Kidney glomerular epithelial cell (primary cell): ENCODE measurements around the gene UMAD1.

ENCODE experiments used
- DNase-seq: peaks from one replicate; lab custom pipeline; 2025; lab: John Stamatoyannopoulos, UW

Gene UMAD1

GRCh38 chr7:7883394-7883793, 242.8 kb downstream of the UMAD1 start:
- DNase-seq, result no peak

- no peak for DNase-seq
Observed at GRCh38 chr7:7884855-7885254, 244.3 kb downstream of the UMAD1 start.

- no peak for DNase-seq
Observed at GRCh38 chr7:7889791-7890568, 249.4 kb downstream of the UMAD1 start.

GRCh38 chr7:7895004-7895650, 254.6 kb downstream of the UMAD1 start:
- DNase-seq, result no peak

- no peak for DNase-seq
Observed at GRCh38 chr7:7895754-7896153, 255.2 kb downstream of the UMAD1 start.

- DNase-seq, result no peak
Observed at GRCh38 chr7:7897509-7897908, 257.0 kb downstream of the UMAD1 start.

- DNase-seq, result no peak
Observed at GRCh38 chr7:7897949-7898515, 257.5 kb downstream of the UMAD1 start.

GRCh38 chr7:7902845-7903244, 262.3 kb downstream of the UMAD1 start:
- no peak for DNase-seq

GRCh38 chr7:7907306-7907705, 266.8 kb downstream of the UMAD1 start:
- DNase-seq, result no peak

- no peak for DNase-seq
Observed at GRCh38 chr7:7908622-7909145, 268.1 kb downstream of the UMAD1 start.

GRCh38 chr7:7909376-7909775, 268.8 kb downstream of the UMAD1 start:
- no peak for DNase-seq

- no peak for DNase-seq
Observed at GRCh38 chr7:7911369-7912123, 271.0 kb downstream of the UMAD1 start.

GRCh38 chr7:7912937-7913336, 272.4 kb downstream of the UMAD1 start:
- DNase-seq, result no peak

- DNase-seq, result no peak
Observed at GRCh38 chr7:7913504-7913903, 273.0 kb downstream of the UMAD1 start.

GRCh38 chr7:7914547-7914946, 274.0 kb downstream of the UMAD1 start:
- DNase-seq, result no peak

GRCh38 chr7:7916064-7916463, 275.5 kb downstream of the UMAD1 start:
- DNase-seq, result no peak

GRCh38 chr7:7917593-7917992, 277.0 kb downstream of the UMAD1 start:
- no peak for DNase-seq

- DNase-seq, result no peak
Observed at GRCh38 chr7:7918736-7919448, 278.3 kb downstream of the UMAD1 start.

GRCh38 chr7:7919449-7919945, 278.9 kb downstream of the UMAD1 start:
- DNase-seq, result no peak

GRCh38 chr7:7920056-7920455, 279.5 kb downstream of the UMAD1 start:
- DNase-seq, result no peak

- DNase-seq, result no peak
Observed at GRCh38 chr7:7920481-7920880, 279.9 kb downstream of the UMAD1 start.

GRCh38 chr7:7921830-7922229, 281.3 kb downstream of the UMAD1 start:
- DNase-seq, result no peak
